H1 (cell line): ENCODE measurements around the gene ADCY2. TPM values are rescaled to one million over a fixed set of nuclear protein-coding genes. Genes with fewer than 3 reads are reported as not detected.
A peak's percentile ranks its signal among the peaks of the same experiment; 100 is the strongest.

ENCODE experiments used
- BACH1 ChIP-seq: IDR thresholded peaks from 2 replicates; pipeline ENCODE4 v1.6.1; 2012; ENCODE audit warnings: low read length, improper control_type of control experiment
- CEBPB ChIP-seq: IDR thresholded peaks from 2 replicates; pipeline ENCODE4 v1.6.1; 2012; ENCODE audit warnings: low read depth, low read length
- EGR1 ChIP-seq: IDR thresholded peaks from 2 replicates; pipeline ENCODE4 v1.6.1; 2011; ENCODE audit warnings: low read depth, low read length, borderline replicate concordance
- FOSL1 ChIP-seq: IDR thresholded peaks from 2 replicates; pipeline ENCODE4 v1.6.1; 2011; ENCODE audit warnings: mild to moderate bottlenecking, low read depth, low read length, moderate library complexity; ENCODE audit not compliant: insufficient read depth
- HDAC6 ChIP-seq: IDR thresholded peaks from one replicate; pipeline ENCODE4 v1.7.1; 2012; ENCODE audit warnings: low read depth, mild to moderate bottlenecking, inconsistent platforms, low read length, moderate library complexity
- KDM4A ChIP-seq: IDR thresholded peaks from one replicate; pipeline ENCODE4 v1.7.1; 2012; ENCODE audit warnings: low read depth, mild to moderate bottlenecking, moderate library complexity, low read length, inconsistent platforms; ENCODE audit not compliant: severe bottlenecking
- KDM5A ChIP-seq: fragments of 200-600 bp; IDR thresholded peaks from 2 replicates; pipeline ENCODE4 v1.7.1; 2012; ENCODE audit warnings: mild to moderate bottlenecking, low read length, inconsistent platforms, mixed read lengths
- MAX ChIP-seq: IDR thresholded peaks from 2 replicates; pipeline ENCODE4 v1.6.1; 2012; ENCODE audit warnings: inconsistent platforms
- NRF1 ChIP-seq: IDR thresholded peaks from 2 replicates; pipeline ENCODE4 v1.6.1; 2011; ENCODE audit warnings: mild to moderate bottlenecking, low read depth, low read length, improper control_type of control experiment
- RAD21 ChIP-seq, 2 experiments: IDR thresholded peaks in 1 of 2; conservative IDR thresholded peaks in 1 of 2; 2 replicates each; pipeline ENCODE4 v1.6.1; 2011; ENCODE audit warnings: low read depth in 2 of 2, low read length in 2 of 2, improper control_type of control experiment in 1 of 2, inconsistent platforms in 1 of 2, mild to moderate bottlenecking in 1 of 2, moderate library complexity in 1 of 2
- SIRT6 ChIP-seq: IDR thresholded peaks from one replicate; pipeline ENCODE4 v1.7.1; 2012; ENCODE audit warnings: low read length, inconsistent platforms
- SIX5 ChIP-seq: IDR thresholded peaks from 2 replicates; pipeline ENCODE4 v1.6.1; 2011; ENCODE audit warnings: mild to moderate bottlenecking, low read depth, low read length
- TAF1 ChIP-seq: IDR thresholded peaks from 2 replicates; pipeline ENCODE4 v1.6.1; 2011; ENCODE audit warnings: mild to moderate bottlenecking, low read depth, low read length
- TAF7 ChIP-seq: optimal IDR thresholded peaks from 2 replicates; pipeline ENCODE3; 2011; ENCODE audit warnings: low read depth, mild to moderate bottlenecking, inconsistent platforms, low read length, moderate library complexity, borderline replicate concordance
- TEAD4 ChIP-seq: IDR thresholded peaks from 2 replicates; pipeline ENCODE4 v1.6.1; 2012; ENCODE audit warnings: low read depth, low read length, inconsistent platforms, mixed read lengths
- YY1 ChIP-seq: IDR thresholded peaks from 2 replicates; pipeline ENCODE4 v1.6.1; 2011; ENCODE audit warnings: low read depth, mild to moderate bottlenecking, low read length
- polyA plus RNA-seq, 7 experiments: library from polyadenylated mRNA; depleted of rRNA in 3 of 7; stranded (reverse) in 5 of 7; unstranded in 2 of 7; fragments of >200 nt in 5 of 7; fragments of 200-250 nt in 2 of 7; gene quantifications; 1 replicate in 5 of 7; 2 replicates in 1 of 7; 4 replicates in 1 of 7; pipeline versions ENCODE4 v1.2.1 to v1.2.3, GENCODE V29; 2011 to 2013; ENCODE audit warnings: missing spikeins in 2 of 7, mixed read lengths in 2 of 7
- total RNA-seq: library from RNA; stranded (reverse); fragmentation: NEBNext Ultra II Directional; extraction: Animal tissue kit (Norgen Biotek cat#: 25700); gene quantifications from 2 replicates; pipeline ENCODE4 v1.2.1, GENCODE V29; 2021
- TF ChIP-seq, protein P1 (sequence below): IDR thresholded peaks from 2 replicates; pipeline ENCODE4 v1.6.1; 2011; ENCODE audit warnings: low read depth, mild to moderate bottlenecking, low read length; ENCODE audit not compliant: insufficient read depth

ADCY2 gene
- total and polyA plus RNA-seq, 2 of the 8 experiments (the other 6 are each of a cell fraction or from before 2014, with no cell fraction given), result 35.8 to 122 TPM

- peak; percentile 44 to 56 for TF ChIP-seq RAD21 (IDR thresholded peaks at IDR 0.05 in 1 of 2, conservative IDR thresholded peaks at IDR 0.05 in 1 of 2; ENCODE audit: low read depth in 2 of 2, low read length in 2 of 2)
- no peak for TF ChIP-seq SIX5
- TF ChIP-seq SIRT6, result no peak
- TF ChIP-seq, protein P1, sequence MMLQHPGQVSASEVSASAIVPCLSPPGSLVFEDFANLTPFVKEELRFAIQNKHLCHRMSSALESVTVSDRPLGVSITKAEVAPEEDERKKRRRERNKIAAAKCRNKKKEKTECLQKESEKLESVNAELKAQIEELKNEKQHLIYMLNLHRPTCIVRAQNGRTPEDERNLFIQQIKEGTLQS, result no peak
- 0 out of 2 replicates have a peak, but pooled peaks have one; percentile 29 for TF ChIP-seq YY1
- TF ChIP-seq CEBPB, result no peak
- TF ChIP-seq TAF7, result no peak
- peak; percentile 94 for TF ChIP-seq KDM4A
- TF ChIP-seq NRF1, result no peak
- peak; percentile 62 for TF ChIP-seq MAX
- no peak for TF ChIP-seq HDAC6
- TF ChIP-seq EGR1, result peak; percentile 92; the same call in 1 of the 2 replicates
- TF ChIP-seq BACH1, result peak; percentile 83; the same call in 1 of the 2 replicates
- no peak for TF ChIP-seq KDM5A
- TF ChIP-seq FOSL1, result no peak
- no peak for TF ChIP-seq TAF1
- no peak for TF ChIP-seq TEAD4
These were observed 978 bp upstream of the ADCY2 start (continued) for GRCh38 chr5:7394889-7395431.
